ENCODE measurements around the gene PCDHGA1.

- TF ChIP-seq POLR2A (IDR thresholded peaks at IDR 0.05; ENCODE audit: low read length): no peak
- no peak for TF ChIP-seq GATA1 (IDR thresholded peaks at IDR 0.05; ENCODE audit: low read depth, low read length)
These were observed 160.0 kb downstream of the PCDHGA1 start for GRCh38 chr5:141490271-141490670.
